Small intestine (tissue), 7 donors: ENCODE results near the gene GALNT10. TPM values are rescaled to one million over a fixed set of nuclear protein-coding genes. Genes with fewer than 3 reads are reported as not detected.

ENCODE experiments used
- DNase-seq, 2 donors: peaks; one replicate each; pipeline versions ENCODE4 v3.0.0 to v3.0.0-alpha.2; 2013
- FAIRE-seq: peaks from 2 replicates; lab custom pipeline; 2012; peaks lifted over from hg19 to GRCh38; lab: Jason Lieb, UNC
- H3K27ac ChIP-seq, 3 donors: one replicate each; pipeline ENCODE4 v1.5.1; 2013; ENCODE audit warnings: low read length in 2 of 3, mild to moderate bottlenecking in 2 of 3, control low read depth in 1 of 3, inconsistent platforms in 1 of 3, low read depth in 1 of 3, moderate library complexity in 1 of 3
- H3K27me3 ChIP-seq, 3 donors: one replicate each; pipeline ENCODE4 v1.6.1; 2013; ENCODE audit warnings: low read length in 3 of 3, inconsistent platforms in 1 of 3; ENCODE audit not compliant: control insufficient read depth in 3 of 3, insufficient read depth in 3 of 3
- H3K36me3 ChIP-seq, 3 donors: one replicate each; pipeline ENCODE4 v1.6.1; 2013; ENCODE audit warnings: low read length in 3 of 3, inconsistent platforms in 1 of 3, low read depth in 1 of 3, mild to moderate bottlenecking in 1 of 3, moderate library complexity in 1 of 3; ENCODE audit not compliant: control insufficient read depth in 3 of 3, insufficient read depth in 2 of 3
- H3K4me1 ChIP-seq, 3 donors: one replicate each; pipeline ENCODE4 v1.6.1; 2013; ENCODE audit warnings: low read length in 2 of 3, inconsistent platforms in 1 of 3, low read depth in 1 of 3, mild to moderate bottlenecking in 1 of 3, moderate library complexity in 1 of 3; ENCODE audit not compliant: control insufficient read depth in 3 of 3, insufficient read depth in 2 of 3
- H3K4me3 ChIP-seq, 3 donors: one replicate each; pipeline ENCODE4 v1.5.1; 2013; ENCODE audit warnings: low read length in 3 of 3, control low read depth in 1 of 3, inconsistent platforms in 1 of 3, low read depth in 1 of 3, mild to moderate bottlenecking in 1 of 3, moderate library complexity in 1 of 3
- H3K9me3 ChIP-seq, 2 donors: one replicate each; pipeline ENCODE4 v1.6.1; 2013; ENCODE audit warnings: low read depth in 1 of 2, low read length in 1 of 2; ENCODE audit not compliant: control insufficient read depth in 2 of 2, insufficient read depth in 1 of 2
- WGBS, 3 donors: extraction: QIAGEN DNeasy Blood & Tissue Kit; methylation state at CpG; one replicate each; pipeline ENCODE4 v1.1.7; 2013; 5-methylcytosine and 5-hydroxymethylcytosine counted together
- polyA plus RNA-seq, 4 donors: library from polyadenylated mRNA; stranded (reverse) in 3 of 4; unstranded in 1 of 4; fragments of 200-250 nt in 3 of 4; fragments of 120-200 nt in 1 of 4; gene quantifications; one replicate each; pipeline versions ENCODE4 v1.2.1 to v1.2.3, GENCODE V29; 2013
- donor health status: healthy with polysubstance abuse.
- donor health status: control.
- donor health status: control.
- donor health status: Bipolar disorder and iron deficiency.
- donor health status: healthy.

The GALNT10 gene
- polyA plus RNA-seq, 4 donors: 5.4 to 18.1 (median 8.7) TPM

GRCh38 chr5:154447089-154447725 lies 256.7 kb downstream of the GALNT10 start:
- Histone ChIP-seq H3K27me3 (no peaks in the 10 kb centered on the region), H3K36me3 (peaks cover 5 to 17% (median 7%) of the 10 kb centered on the region in 3 donors), H3K4me1 (peaks cover 0 to 9% (median 6%) of the 10 kb centered on the region in 3 donors), H3K4me3 (peak overlapping the region; percentile 63 to 99 (median 97)), H3K27ac (peak overlapping the region in 1 of 3 donors; percentile 72), H3K9me3 (no peaks in the 10 kb centered on the region)
- DNase-seq (no peak), FAIRE-seq (no peak)
- 1 to 16% (median 4%) methylated on average over 10 of the region's 10 CpGs for WGBS, 3 donors

GRCh38 chr5:154449786-154450185 lies 259.3 kb downstream of the GALNT10 start:
- Histone ChIP-seq H3K4me1 (peaks cover 0 to 9% (median 6%) of the 10 kb centered on the region in 3 donors), H3K4me3 (no peak overlapping the region), H3K27me3 (no peaks in the 10 kb centered on the region), H3K27ac (no peak overlapping the region), H3K9me3 (no peaks in the 10 kb centered on the region), H3K36me3 (peaks cover 11 to 25% (median 15%) of the 10 kb centered on the region in 3 donors)
- WGBS, 3 donors: 79 to 82% (median 80%) methylated on average over 2 of the region's 2 CpGs
- no peak for DNase-seq
- FAIRE-seq: no peak

GRCh38 chr5:154451957-154452356 lies 261.4 kb downstream of the GALNT10 start:
- 83 to 90% (median 90%) methylated on average over 8 of the region's 8 CpGs for WGBS, 3 donors
- Histone ChIP-seq H3K27me3 (no peaks in the 10 kb centered on the region), H3K27ac (no peak overlapping the region), H3K4me3 (no peak overlapping the region), H3K4me1 (peaks cover 0 to 9% (median 6%) of the 10 kb centered on the region in 3 donors), H3K36me3 (peaks cover 19 to 38% (median 23%) of the 10 kb centered on the region in 3 donors), H3K9me3 (no peaks in the 10 kb centered on the region)
- DNase-seq (no peak), FAIRE-seq (no peak)

GRCh38 chr5:154455585-154455984 lies 265.1 kb downstream of the GALNT10 start:
- Histone ChIP-seq H3K27me3 (no peaks in the 10 kb centered on the region), H3K27ac (no peak overlapping the region), H3K4me3 (no peak overlapping the region), H3K9me3 (no peaks in the 10 kb centered on the region), H3K36me3 (peaks cover 20 to 47% (median 27%) of the 10 kb centered on the region in 3 donors), H3K4me1 (no peaks in the 10 kb centered on the region)
- 79 to 93% (median 91%) methylated on average over 5 of the region's 5 CpGs for WGBS, 3 donors
- DNase-seq (no peak), FAIRE-seq (no peak)

GRCh38 chr5:154456540-154456939 lies 266.0 kb downstream of the GALNT10 start:
- Histone ChIP-seq H3K4me1 (no peaks in the 10 kb centered on the region), H3K36me3 (peaks cover 15 to 42% (median 21%) of the 10 kb centered on the region in 3 donors), H3K27ac (no peak overlapping the region), H3K9me3 (no peaks in the 10 kb centered on the region), H3K4me3 (no peak overlapping the region), H3K27me3 (no peaks in the 10 kb centered on the region)
- DNase-seq (no peak), FAIRE-seq (no peak)
- 81 to 89% (median 88%) methylated on average over 3 of the region's 3 CpGs for WGBS, 3 donors

- H3K36me3 ChIP-seq: peaks cover 9 to 25% (median 16%) of the 10 kb centered on the region in 3 donors
- H3K27ac ChIP-seq: no peak overlapping the region
- FAIRE-seq (no peak), DNase-seq (no peak)
- H3K27me3 ChIP-seq: no peaks in the 10 kb centered on the region
- 79 to 84% (median 83%) methylated on average over 3 of the region's 3 CpGs for WGBS, 3 donors
- H3K4me3 ChIP-seq: no peak overlapping the region
- H3K4me1 ChIP-seq: no peaks in the 10 kb centered on the region
- H3K9me3 ChIP-seq: no peaks in the 10 kb centered on the region
Observed at GRCh38 chr5:154459015-154459414, 268.5 kb downstream of the GALNT10 start.

GRCh38 chr5:154460172-154460571 lies 269.6 kb downstream of the GALNT10 start:
- Histone ChIP-seq H3K27ac (no peak overlapping the region), H3K4me1 (no peaks in the 10 kb centered on the region), H3K9me3 (no peaks in the 10 kb centered on the region), H3K27me3 (no peaks in the 10 kb centered on the region), H3K36me3 (peaks cover 9 to 21% (median 12%) of the 10 kb centered on the region in 3 donors), H3K4me3 (no peak overlapping the region)
- no peak for FAIRE-seq
- 96% methylated on average over 4 of the region's 4 CpGs for WGBS, 3 donors
- no peak for DNase-seq

- no peak for DNase-seq
- no peak for FAIRE-seq
- no peaks in the 10 kb centered on the region for H3K27me3 ChIP-seq
- no peaks in the 10 kb centered on the region for H3K9me3 ChIP-seq
- H3K4me1 ChIP-seq: peaks cover 0 to 7% (median 0%) of the 10 kb centered on the region in 3 donors
- no peak overlapping the region for H3K27ac ChIP-seq
- no peak overlapping the region for H3K4me3 ChIP-seq
- H3K36me3 ChIP-seq: peaks cover 5 to 12% (median 7%) of the 10 kb centered on the region in 3 donors
- WGBS, 3 donors: 69 to 80% (median 79%) methylated on average over 6 of the region's 6 CpGs
Observed at GRCh38 chr5:154461531-154461930, 271.0 kb downstream of the GALNT10 start.
